ENCODE results near the gene SPAG16. TPM values are rescaled to one million over a fixed set of nuclear protein-coding genes. Genes with fewer than 3 reads are reported as not detected.

The SPAG16 gene
- total RNA-seq, 1 experiment from 2014 or later: 30.0 TPM

DNA sequence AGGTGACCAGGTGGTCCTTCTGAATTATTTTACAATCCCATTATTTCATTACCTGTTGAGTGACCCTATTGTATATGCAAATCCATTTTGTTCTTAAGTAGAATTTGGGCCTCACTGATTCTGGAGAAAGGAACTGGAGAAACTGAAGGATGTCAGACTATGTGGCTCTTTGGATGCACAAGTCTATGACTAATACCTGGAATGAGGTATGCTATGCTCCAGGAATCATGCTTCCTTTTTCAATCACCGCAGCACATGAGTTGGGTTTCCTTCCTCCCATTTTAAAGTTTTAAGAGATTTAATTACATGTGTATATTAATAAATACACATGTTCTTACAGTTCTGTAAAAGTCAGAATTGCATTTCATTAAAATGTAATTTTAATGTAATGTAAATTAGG, 872.7 kb downstream of the SPAG16 start:
- H3K9me2 ChIP-seq (ENCODE audit: insufficient read depth): no peaks in the 10 kb centered on the region
- no peak for DNase-seq

DNA sequence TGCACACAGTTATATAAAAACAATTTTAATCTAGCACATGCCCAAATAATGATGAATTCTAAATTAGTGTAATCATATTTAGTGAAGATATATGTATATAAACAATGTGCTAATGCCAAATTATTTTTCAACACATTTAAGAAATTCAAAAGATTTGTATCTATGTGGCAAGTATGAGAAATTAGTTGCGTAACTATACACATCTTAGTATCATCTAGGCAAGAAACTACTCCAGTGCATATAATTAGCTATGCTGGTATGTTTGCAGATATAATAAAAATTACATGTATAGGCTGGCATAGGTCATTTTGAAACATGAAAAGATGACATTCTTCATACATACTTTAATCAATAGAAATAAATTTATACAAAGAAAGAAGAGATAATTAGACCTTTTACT, 874.6 kb downstream of the SPAG16 start:
- POLR2A ChIA-PET (ENCODE audit: unreplicated experiment): no interaction called here
- no peak overlapping the region for H2AFZ ChIP-seq
- H3K27ac ChIP-seq: no peak overlapping the region
- no peaks in the 10 kb centered on the region for H3K9me3 ChIP-seq (ENCODE audit: insufficient read depth, low read depth)
- H3K4me3 ChIP-seq: no peak overlapping the region
- H3K4me1 ChIP-seq (replicated peaks; ENCODE audit: insufficient read depth): no peaks in the 10 kb centered on the region
- TF ChIP-seq, protein P1, sequence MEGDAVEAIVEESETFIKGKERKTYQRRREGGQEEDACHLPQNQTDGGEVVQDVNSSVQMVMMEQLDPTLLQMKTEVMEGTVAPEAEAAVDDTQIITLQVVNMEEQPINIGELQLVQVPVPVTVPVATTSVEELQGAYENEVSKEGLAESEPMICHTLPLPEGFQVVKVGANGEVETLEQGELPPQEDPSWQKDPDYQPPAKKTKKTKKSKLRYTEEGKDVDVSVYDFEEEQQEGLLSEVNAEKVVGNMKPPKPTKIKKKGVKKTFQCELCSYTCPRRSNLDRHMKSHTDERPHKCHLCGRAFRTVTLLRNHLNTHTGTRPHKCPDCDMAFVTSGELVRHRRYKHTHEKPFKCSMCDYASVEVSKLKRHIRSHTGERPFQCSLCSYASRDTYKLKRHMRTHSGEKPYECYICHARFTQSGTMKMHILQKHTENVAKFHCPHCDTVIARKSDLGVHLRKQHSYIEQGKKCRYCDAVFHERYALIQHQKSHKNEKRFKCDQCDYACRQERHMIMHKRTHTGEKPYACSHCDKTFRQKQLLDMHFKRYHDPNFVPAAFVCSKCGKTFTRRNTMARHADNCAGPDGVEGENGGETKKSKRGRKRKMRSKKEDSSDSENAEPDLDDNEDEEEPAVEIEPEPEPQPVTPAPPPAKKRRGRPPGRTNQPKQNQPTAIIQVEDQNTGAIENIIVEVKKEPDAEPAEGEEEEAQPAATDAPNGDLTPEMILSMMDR (conservative IDR thresholded peaks at IDR 0.05): no peak
- no peak for TF ChIP-seq EZH2 (IDR thresholded peaks at IDR 0.05; ENCODE audit: low read depth)
- H3K79me2 ChIP-seq (ENCODE audit: low read depth): no peaks in the 10 kb centered on the region
- H3K9me2 ChIP-seq (ENCODE audit: insufficient read depth): no peaks in the 10 kb centered on the region
- BruUV-seq (replicated peaks): no TSS peak
- no peak for DNase-seq
- H3K27me3 ChIP-seq (ENCODE audit: insufficient read depth, low read depth): no peaks in the 10 kb centered on the region
- intact Hi-C loops (cut with micrococcal nuclease; ENCODE audit: unreplicated experiment): no loop called here
- CTCF ChIA-PET: no interaction called here
- H3K4me2 ChIP-seq: no peak overlapping the region
- H4K20me1 ChIP-seq (ENCODE audit: insufficient read depth): no peaks in the 10 kb centered on the region
- no peaks in the 10 kb centered on the region for H3F3A ChIP-seq (ENCODE audit: insufficient read depth, low read depth)
- H3K36me3 ChIP-seq (ENCODE audit: low read depth): 0 out of 2 replicates have a peak, but pooled peaks cover 3% of the 10 kb centered on the region

More for the DNA sequence above, 872.7 kb downstream of the SPAG16 start:
- Histone ChIP-seq H3K4me2 (no peak overlapping the region), H3K4me1 (replicated peaks; ENCODE audit: insufficient read depth) (no peaks in the 10 kb centered on the region), H3K79me2 (ENCODE audit: low read depth) (no peaks in the 10 kb centered on the region), H3K36me3 (ENCODE audit: low read depth) (0 out of 2 replicates have a peak, but pooled peaks cover 3% of the 10 kb centered on the region), H3K27me3 (ENCODE audit: insufficient read depth, low read depth) (no peaks in the 10 kb centered on the region), H2AFZ (no peak overlapping the region), H4K20me1 (ENCODE audit: insufficient read depth) (no peaks in the 10 kb centered on the region), H3K9me3 (ENCODE audit: insufficient read depth, low read depth) (no peaks in the 10 kb centered on the region), H3K27ac (no peak overlapping the region), H3K4me3 (no peak overlapping the region), H3F3A (ENCODE audit: insufficient read depth, low read depth) (no peaks in the 10 kb centered on the region)
- intact Hi-C loops (cut with micrococcal nuclease; ENCODE audit: unreplicated experiment): no loop called here
- ChIA-PET CTCF (no interaction called here), POLR2A (ENCODE audit: unreplicated experiment) (no interaction called here)
- TF ChIP-seq, protein P1 (conservative IDR thresholded peaks at IDR 0.05): no peak
- no peak for TF ChIP-seq EZH2 (IDR thresholded peaks at IDR 0.05; ENCODE audit: low read depth)
- no TSS peak for BruUV-seq (replicated peaks)

- ChIA-PET CTCF (no interaction called here), POLR2A (ENCODE audit: unreplicated experiment) (no interaction called here)
- Histone ChIP-seq H3K27ac (no peak overlapping the region), H3F3A (ENCODE audit: insufficient read depth, low read depth) (no peaks in the 10 kb centered on the region), H3K27me3 (ENCODE audit: insufficient read depth, low read depth) (no peaks in the 10 kb centered on the region), H3K36me3 (ENCODE audit: low read depth) (no peaks in the 10 kb centered on the region), H4K20me1 (ENCODE audit: insufficient read depth) (no peaks in the 10 kb centered on the region), H3K4me3 (no peak overlapping the region), H3K4me2 (no peak overlapping the region), H3K4me1 (replicated peaks; ENCODE audit: insufficient read depth) (no peaks in the 10 kb centered on the region), H2AFZ (no peak overlapping the region), H3K9me2 (ENCODE audit: insufficient read depth) (no peaks in the 10 kb centered on the region), H3K9me3 (ENCODE audit: insufficient read depth, low read depth) (no peaks in the 10 kb centered on the region), H3K79me2 (ENCODE audit: low read depth) (no peaks in the 10 kb centered on the region)
- intact Hi-C loops (cut with micrococcal nuclease; ENCODE audit: unreplicated experiment): no loop called here
- no peak for TF ChIP-seq EZH2 (IDR thresholded peaks at IDR 0.05; ENCODE audit: low read depth)
- TF ChIP-seq, protein P1 (conservative IDR thresholded peaks at IDR 0.05): no peak
- DNase-seq: no peak
- BruUV-seq (replicated peaks): no TSS peak
Measured at GRCh38 chr2:214169281-214169680, 885.0 kb downstream of the SPAG16 start.

Data from PC-9 (cell line).